Measurements from ENCODE around the gene PDCD6IP.
A peak's percentile ranks its signal among the peaks of the same experiment; 100 is the strongest.
"Not testable (repeated sequence)": the region's sequence is repeated elsewhere in the genome, so short reads cannot be mapped to it uniquely, and the experiment has no call there.

Gene PDCD6IP

GRCh38 chr3:33850599-33850998, 52.2 kb downstream of the PDCD6IP start:
- DNase-seq: not testable (repeated sequence)

- DNase-seq: not testable (repeated sequence)
Observed at GRCh38 chr3:33855407-33855806, 57.0 kb downstream of the PDCD6IP start.

GRCh38 chr3:33855884-33856546, 57.6 kb downstream of the PDCD6IP start:
- no peak for DNase-seq

- not testable (repeated sequence) for DNase-seq
Observed at GRCh38 chr3:33857701-33858100, 59.3 kb downstream of the PDCD6IP start.

- DNase-seq: no peak
Observed at GRCh38 chr3:33858131-33858530, 59.7 kb downstream of the PDCD6IP start.

GRCh38 chr3:33860373-33861050, 62.1 kb downstream of the PDCD6IP start:
- no peak for DNase-seq

GRCh38 chr3:33865133-33865532, 66.7 kb downstream of the PDCD6IP start:
- no peak for DNase-seq

- no peak for DNase-seq
Observed at GRCh38 chr3:33868309-33868708, 69.9 kb downstream of the PDCD6IP start.

GRCh38 chr3:33869977-33870376, 71.5 kb downstream of the PDCD6IP start:
- no peak for DNase-seq

GRCh38 chr3:33874815-33875214, 76.4 kb downstream of the PDCD6IP start:
- no peak for DNase-seq

- no peak for DNase-seq
Observed at GRCh38 chr3:33875680-33876079, 77.2 kb downstream of the PDCD6IP start.

GRCh38 chr3:33877187-33877586, 78.8 kb downstream of the PDCD6IP start:
- DNase-seq: no peak

GRCh38 chr3:33879540-33879939, 81.1 kb downstream of the PDCD6IP start:
- DNase-seq: no peak

- DNase-seq: no peak
Observed at GRCh38 chr3:33881156-33882064, 83.0 kb downstream of the PDCD6IP start.

GRCh38 chr3:33882296-33882695, 83.9 kb downstream of the PDCD6IP start:
- DNase-seq: no peak

- DNase-seq: peak; percentile 17
Observed at GRCh38 chr3:33883538-33883950, 85.1 kb downstream of the PDCD6IP start.

GRCh38 chr3:33883951-33884561, 85.6 kb downstream of the PDCD6IP start:
- DNase-seq: no peak

- DNase-seq: no peak
Observed at GRCh38 chr3:33884701-33885100, 86.3 kb downstream of the PDCD6IP start.

GRCh38 chr3:33885496-33885895, 87.1 kb downstream of the PDCD6IP start:
- DNase-seq: no peak

GRCh38 chr3:33886015-33886414, 87.6 kb downstream of the PDCD6IP start:
- no peak for DNase-seq

GRCh38 chr3:33887478-33887877, 89.0 kb downstream of the PDCD6IP start:
- no peak for DNase-seq

- no peak for DNase-seq
Observed at GRCh38 chr3:33889394-33890039, 91.1 kb downstream of the PDCD6IP start.

GRCh38 chr3:33892655-33893054, 94.2 kb downstream of the PDCD6IP start:
- DNase-seq: no peak
